Keratinocyte (primary cell): ENCODE measurements around the gene CTPS2. TPM values are rescaled to one million over a fixed set of nuclear protein-coding genes. Genes with fewer than 3 reads are reported as not detected.
"Not testable (repeated sequence)": the region's sequence is repeated elsewhere in the genome, so short reads cannot be mapped to it uniquely, and the experiment has no call there.

Experiments used
- DNase-seq: peaks from one replicate; pipeline ENCODE4 v3.0.0-alpha.2; 2011; ENCODE audit warnings: low read depth, missing footprints, low spot score
- FAIRE-seq: peaks from 2 replicates; lab custom pipeline; 2011; peaks lifted over from hg19 to GRCh38; lab: Jason Lieb, UNC
- H2AFZ ChIP-seq: 2 replicates; pipeline ENCODE4 v1.6.0; 2012; ENCODE audit warnings: low read length, control low read depth, inconsistent platforms; ENCODE audit not compliant: control insufficient read depth
- H3K27ac ChIP-seq: 2 replicates; pipeline ENCODE4 v1.5.1; 2011; ENCODE audit warnings: low read length; ENCODE audit not compliant: control insufficient read depth, insufficient read depth
- H3K27me3 ChIP-seq: 3 replicates; pipeline ENCODE4 v1.6.0; 2011; ENCODE audit warnings: low read length; ENCODE audit not compliant: control insufficient read depth, insufficient read depth; ENCODE audit errors: extremely low read depth
- H3K36me3 ChIP-seq, 2 experiments: 2 replicates in 1 of 2; 3 replicates in 1 of 2; pipeline ENCODE4 v1.5.1; 2011; ENCODE audit warnings: low read length in 2 of 2, mild to moderate bottlenecking in 1 of 2; ENCODE audit not compliant: control insufficient read depth in 2 of 2, insufficient read depth in 2 of 2; ENCODE audit errors: extremely low read depth in 1 of 2
- H3K4me1 ChIP-seq: 3 replicates; pipeline ENCODE4 v1.5.1; 2011; ENCODE audit warnings: low read length; ENCODE audit not compliant: control insufficient read depth, insufficient read depth; ENCODE audit errors: extremely low read depth
- H3K4me2 ChIP-seq: 3 replicates; pipeline ENCODE4 v1.6.0; 2011; ENCODE audit warnings: low read depth, low read length; ENCODE audit not compliant: control insufficient read depth, insufficient read depth; ENCODE audit errors: extremely low read depth
- H3K4me3 ChIP-seq, 3 experiments: fragments of 200-600 bp in 1 of 3; sonication (generic) in 1 of 3; 2 replicates in 2 of 3; 3 replicates in 1 of 3; pipeline ENCODE4 v1.5.1; 2011 to 2016; ENCODE audit warnings: low read length in 3 of 3, mild to moderate bottlenecking in 3 of 3, control low read depth in 2 of 3, inconsistent platforms in 1 of 3, low read depth in 1 of 3, mixed read lengths in 1 of 3, mixed run types in 1 of 3, moderate library complexity in 1 of 3; ENCODE audit not compliant: control insufficient read depth in 2 of 3, insufficient read depth in 2 of 3; ENCODE audit errors: extremely low read depth in 1 of 3
- H3K79me2 ChIP-seq: 2 replicates; pipeline ENCODE4 v1.6.0; 2012; ENCODE audit warnings: low read length; ENCODE audit not compliant: control insufficient read depth, insufficient read depth
- H3K9ac ChIP-seq: 3 replicates; pipeline ENCODE4 v1.6.0; 2011; ENCODE audit warnings: low read length; ENCODE audit not compliant: control insufficient read depth, insufficient read depth; ENCODE audit errors: extremely low read depth
- H3K9me1 ChIP-seq: 3 replicates; pipeline ENCODE4 v1.6.0; 2011; ENCODE audit warnings: low read length; ENCODE audit not compliant: control insufficient read depth, insufficient read depth; ENCODE audit errors: extremely low read depth
- H3K9me3 ChIP-seq: 2 replicates; pipeline ENCODE4 v1.5.1; 2012; ENCODE audit warnings: low read depth, low read length; ENCODE audit not compliant: control insufficient read depth
- H4K20me1 ChIP-seq: 3 replicates; pipeline ENCODE4 v1.6.0; 2011; ENCODE audit warnings: low read length; ENCODE audit not compliant: control insufficient read depth, insufficient read depth; ENCODE audit errors: extremely low read depth
- CTCF ChIP-seq, 3 experiments: IDR thresholded peaks in 1 of 3; conservative IDR thresholded peaks in 1 of 3; optimal IDR thresholded peaks in 1 of 3; 2 replicates in 2 of 3; 3 replicates in 1 of 3; pipeline versions ENCODE3 to v1.5.1; 2011; ENCODE audit warnings: low read length in 3 of 3, mild to moderate bottlenecking in 3 of 3, moderate library complexity in 2 of 3, control low read depth in 1 of 3, inconsistent platforms in 1 of 3; ENCODE audit not compliant: insufficient read depth in 2 of 3; ENCODE audit errors: extremely low read depth in 1 of 3
- EZH2 ChIP-seq: IDR thresholded peaks from one replicate; pipeline ENCODE4 v1.6.1; 2012; ENCODE audit warnings: inconsistent platforms, mild to moderate bottlenecking, low read length, moderate library complexity
- dilution Hi-C: fragments of 300-500 bp; cut with MboI; formaldehyde crosslinking; loops from one replicate; pipeline ENCODE4 v1.7.0; 2020; ENCODE audit warnings: low sequenced_read_pairs; ENCODE audit not compliant: extremely low pct_ligation_motif_present
- polyA plus RNA-seq, 5 experiments: library from polyadenylated mRNA; depleted of rRNA in 3 of 5; stranded (reverse) in 3 of 5; stranded (forward) in 1 of 5; unstranded in 1 of 5; fragments of >200 nt; gene quantifications; 1 replicate in 1 of 5; 2 replicates in 3 of 5; 3 replicates in 1 of 5; pipeline versions ENCODE4 v1.2.1 to v1.2.3, GENCODE V29; 2011 to 2012; ENCODE audit warnings: missing spikeins in 2 of 5, low read depth in 1 of 5, low replicate concordance in 1 of 5

Gene CTPS2
- polyA plus RNA-seq, 1 donor (not counting 4 experiments of a cell fraction or from before 2014, with no cell fraction given): 12.3 TPM

- no peak for FAIRE-seq
- TF ChIP-seq CTCF (optimal IDR thresholded peaks at IDR 0.05 in 1 of 3, IDR thresholded peaks at IDR 0.05 in 1 of 3, conservative IDR thresholded peaks at IDR 0.05 in 1 of 3; ENCODE audit: extremely low read depth in 1 of 3, insufficient read depth in 2 of 3, low read length in 3 of 3) (no peak), EZH2 (no peak)
- Histone ChIP-seq H3K27me3 (no peaks in the 10 kb centered on the region), H3K9me3 (no peaks in the 10 kb centered on the region), H3K36me3 (peaks cover 0 to 3% of the 10 kb centered on the region in 2 experiments), H3K27ac (no peak overlapping the region), H4K20me1 (no peaks in the 10 kb centered on the region), H3K9ac (no peak overlapping the region), H3K79me2 (peaks cover 39% of the 10 kb centered on the region), H3K9me1 (no peaks in the 10 kb centered on the region), H2AFZ (no peak overlapping the region), H3K4me1 (no peaks in the 10 kb centered on the region), H3K4me3 (no peak overlapping the region), H3K4me2 (no peak overlapping the region)
- dilution Hi-C loops: no loop called here
- no peak for DNase-seq
Measured at GRCh38 chrX:16730450-16730849, 18.0 kb upstream of the CTPS2 start.

DNA sequence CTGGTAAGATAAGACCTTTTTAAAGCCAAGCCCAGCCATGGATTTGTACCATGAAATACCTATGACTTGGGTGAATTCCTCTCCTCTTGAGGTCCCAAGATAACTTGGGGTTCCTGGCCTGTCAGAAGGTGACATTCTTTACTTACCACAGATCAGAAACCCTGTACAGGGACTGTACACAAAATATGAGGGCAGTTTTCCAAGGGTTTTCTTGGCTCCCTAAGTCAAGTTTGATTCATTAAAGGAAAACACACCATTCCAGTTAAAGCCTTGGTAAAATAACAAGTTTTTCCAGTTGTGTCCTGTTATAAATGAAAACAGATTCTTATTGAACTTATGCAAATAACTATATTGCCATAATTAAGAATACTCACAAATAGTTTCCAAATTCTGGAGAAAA, 15.2 kb upstream of the CTPS2 start:
- no peaks in the 10 kb centered on the region for H3K9me1 ChIP-seq
- H3K27me3 ChIP-seq: no peaks in the 10 kb centered on the region
- TF ChIP-seq EZH2: no peak
- no peak for TF ChIP-seq CTCF (optimal IDR thresholded peaks at IDR 0.05 in 1 of 3, IDR thresholded peaks at IDR 0.05 in 1 of 3, conservative IDR thresholded peaks at IDR 0.05 in 1 of 3; ENCODE audit: extremely low read depth in 1 of 3, insufficient read depth in 2 of 3, low read length in 3 of 3)
- H3K9ac ChIP-seq: no peak overlapping the region
- no peak for DNase-seq
- H3K4me2 ChIP-seq: no peak overlapping the region
- no peak overlapping the region for H2AFZ ChIP-seq
- no peaks in the 10 kb centered on the region for H4K20me1 ChIP-seq
- no peaks in the 10 kb centered on the region for H3K9me3 ChIP-seq
- FAIRE-seq: no peak
- H3K36me3 ChIP-seq: peaks cover 0 to 4% of the 10 kb centered on the region in 2 experiments
- no peak overlapping the region for H3K4me3 ChIP-seq
- dilution Hi-C loops: no loop called here
- H3K79me2 ChIP-seq: peaks cover 60% of the 10 kb centered on the region
- no peaks in the 10 kb centered on the region for H3K4me1 ChIP-seq
- H3K27ac ChIP-seq: no peak overlapping the region

DNA sequence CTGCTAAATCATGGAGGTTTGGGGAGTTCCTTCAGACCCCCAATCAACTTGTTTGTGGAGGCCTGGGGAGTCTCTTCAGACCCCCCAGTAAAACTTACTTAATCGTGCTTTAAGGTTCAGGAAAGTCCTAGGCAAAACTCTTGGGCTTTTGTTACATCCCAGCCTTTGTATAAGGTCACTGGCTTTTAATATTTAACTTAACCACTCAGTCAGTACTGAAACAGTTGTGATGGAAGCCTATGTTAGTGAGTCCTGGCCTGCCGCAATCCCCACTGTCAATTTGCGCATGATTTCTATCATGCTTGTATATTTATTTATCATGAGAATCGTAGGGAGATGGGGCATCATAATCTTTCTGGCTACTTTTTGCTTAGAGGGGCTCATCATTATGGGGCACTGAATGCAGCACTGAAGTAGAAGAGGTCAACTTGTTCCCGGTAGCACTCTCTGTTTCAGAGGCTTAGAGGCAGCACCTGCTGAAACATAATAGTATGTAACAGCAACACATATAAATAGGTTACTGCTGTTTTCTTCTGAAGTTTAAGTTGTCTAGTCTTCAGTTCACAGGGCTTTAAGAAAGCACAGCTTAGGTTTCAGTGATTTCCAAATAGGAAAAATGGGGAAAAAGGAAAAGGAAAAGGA, 14.0 kb upstream of the CTPS2 start:
- H3K4me1 ChIP-seq, H2AFZ ChIP-seq, FAIRE-seq, DNase-seq, H3K9ac ChIP-seq, H3K9me3 ChIP-seq, H3K36me3 ChIP-seq, H3K4me2 ChIP-seq, H4K20me1 ChIP-seq, H3K27me3 ChIP-seq, H3K27ac ChIP-seq, H3K9me1 ChIP-seq, H3K4me3 ChIP-seq, dilution Hi-C loops: not testable (repeated sequence)
- H3K79me2 ChIP-seq: peaks cover 69% of the 10 kb centered on the region
